Memory B cell (primary cell): Measurements from ENCODE around the gene CAMK1D.

Experiments
- ATAC-seq: fragments of 150-1000 bp; cut with Tn5 transposase; 2 replicates; pipeline ENCODE4 v1.10.0; 2021; ENCODE audit warnings: low read depth, mild to moderate bottlenecking, moderate library complexity
- DNase-seq, 2 donors: peaks; one replicate each; pipeline ENCODE4 v3.0.0; 2022; ENCODE audit warnings: low spot score in 2 of 2
- H3K27ac Mint-ChIP-seq: one replicate; pipeline ENCODE4 v1.8.0; 2022; ENCODE audit warnings: mild to moderate bottlenecking, moderate library complexity, mixed read lengths
- H3K27me3 Mint-ChIP-seq: one replicate; pipeline ENCODE4 v1.8.0; 2022; ENCODE audit warnings: mixed read lengths
- H3K36me3 Mint-ChIP-seq: one replicate; pipeline ENCODE4 v1.8.0; 2022; ENCODE audit warnings: mild to moderate bottlenecking, mixed read lengths
- H3K4me1 Mint-ChIP-seq: one replicate; pipeline ENCODE4 v1.8.0; 2022; ENCODE audit warnings: mixed read lengths
- H3K4me3 Mint-ChIP-seq: one replicate; pipeline ENCODE4 v1.8.0; 2022; ENCODE audit warnings: mild to moderate bottlenecking, moderate library complexity, mixed read lengths
- H3K9me3 Mint-ChIP-seq: one replicate; pipeline ENCODE4 v1.8.0; 2022; ENCODE audit warnings: mixed read lengths

Gene CAMK1D

DNA sequence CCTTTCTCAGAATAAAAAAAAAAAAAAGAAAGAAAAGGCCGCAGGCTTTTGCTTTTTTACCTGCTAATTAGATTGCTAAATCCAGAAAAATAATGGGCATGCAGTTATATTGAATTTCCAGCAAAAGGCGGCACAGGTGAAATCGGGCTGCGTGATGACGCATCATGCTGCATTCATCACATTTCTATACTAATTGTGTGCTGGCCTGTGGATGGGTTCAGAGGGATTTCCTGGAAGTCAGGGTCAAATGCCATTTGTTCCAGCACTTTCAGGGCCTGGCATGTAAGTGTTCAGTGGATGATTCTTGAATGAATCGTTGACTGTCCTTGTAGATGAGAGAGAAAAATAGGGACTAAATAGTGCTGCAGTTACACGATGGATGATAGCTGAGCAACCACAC is 292.7 kb downstream of the CAMK1D start:
- DNase-seq (no peak), ATAC-seq (no peak)
- peak overlapping the region; percentile 63 for H3K27ac Mint-ChIP-seq
- no peaks in the 10 kb centered on the region for H3K27me3 Mint-ChIP-seq
- no peak overlapping the region for H3K4me3 Mint-ChIP-seq
- peaks cover 5% of the 10 kb centered on the region for H3K36me3 Mint-ChIP-seq
- H3K4me1 Mint-ChIP-seq = peaks cover 26% of the 10 kb centered on the region
- no peaks in the 10 kb centered on the region for H3K9me3 Mint-ChIP-seq

DNA sequence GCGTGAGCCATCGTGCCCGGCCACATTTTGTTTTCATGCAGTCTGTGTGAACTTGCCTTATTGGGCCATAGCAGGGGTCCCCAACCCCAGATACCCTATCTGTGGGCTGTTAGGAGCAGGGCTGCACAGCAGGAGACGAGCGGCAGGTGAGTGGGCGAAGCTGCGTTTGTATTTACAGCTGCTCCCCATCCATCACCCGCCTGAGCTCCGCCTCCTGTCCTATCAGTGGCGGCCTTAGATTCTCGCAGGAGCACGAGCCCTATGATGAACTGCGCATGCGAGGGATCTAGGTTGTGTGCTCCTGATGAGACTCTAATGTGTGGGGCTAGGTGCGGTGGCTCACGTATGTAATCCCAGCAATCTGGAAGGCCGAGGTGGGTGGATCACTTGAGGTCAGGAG is 293.9 kb downstream of the CAMK1D start:
- H3K27me3 Mint-ChIP-seq = no peaks in the 10 kb centered on the region
- peaks cover 8% of the 10 kb centered on the region for H3K36me3 Mint-ChIP-seq
- no peak overlapping the region for H3K4me3 Mint-ChIP-seq
- ATAC-seq (no peak), DNase-seq (no peak)
- no peak overlapping the region for H3K27ac Mint-ChIP-seq
- H3K4me1 Mint-ChIP-seq = peaks cover 25% of the 10 kb centered on the region
- H3K9me3 Mint-ChIP-seq = no peaks in the 10 kb centered on the region

DNA sequence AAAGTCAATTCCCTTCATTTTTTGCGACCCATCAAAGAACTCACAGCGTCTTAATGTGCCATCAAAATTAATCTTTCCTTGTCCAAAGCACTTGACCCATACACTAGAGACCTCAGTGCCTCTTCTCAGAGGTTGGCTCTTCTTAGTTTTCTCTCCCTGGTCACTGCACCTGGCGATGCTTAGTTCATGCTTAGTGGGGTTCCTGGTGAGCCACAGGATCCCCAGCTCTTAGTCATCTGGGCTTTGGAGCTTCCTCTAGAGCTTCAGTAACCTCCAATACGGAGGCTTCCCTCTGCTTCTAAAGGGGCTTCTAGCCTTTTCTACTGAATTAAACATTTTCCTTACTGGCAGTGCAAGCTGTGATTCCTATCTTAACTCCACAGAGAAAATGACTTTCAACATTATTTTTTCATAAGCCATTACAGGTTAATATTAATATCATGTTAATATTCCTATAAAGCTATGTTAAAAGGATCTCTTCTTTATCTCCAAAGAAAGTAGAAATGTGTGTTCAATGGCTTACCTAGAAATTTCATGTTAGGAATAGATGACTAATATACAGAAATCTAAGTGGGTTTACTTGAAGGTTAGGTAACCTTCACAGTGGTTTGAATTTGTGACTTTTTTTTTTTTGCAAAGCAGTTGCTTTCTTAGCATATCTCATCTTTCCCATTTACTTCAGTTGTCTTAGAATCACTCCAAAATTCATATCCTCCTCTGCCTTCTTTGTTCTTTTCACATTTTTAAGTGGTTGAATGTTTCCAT is 295.2 kb downstream of the CAMK1D start:
- H3K27me3 Mint-ChIP-seq = no peaks in the 10 kb centered on the region
- DNase-seq = no peak

DNA sequence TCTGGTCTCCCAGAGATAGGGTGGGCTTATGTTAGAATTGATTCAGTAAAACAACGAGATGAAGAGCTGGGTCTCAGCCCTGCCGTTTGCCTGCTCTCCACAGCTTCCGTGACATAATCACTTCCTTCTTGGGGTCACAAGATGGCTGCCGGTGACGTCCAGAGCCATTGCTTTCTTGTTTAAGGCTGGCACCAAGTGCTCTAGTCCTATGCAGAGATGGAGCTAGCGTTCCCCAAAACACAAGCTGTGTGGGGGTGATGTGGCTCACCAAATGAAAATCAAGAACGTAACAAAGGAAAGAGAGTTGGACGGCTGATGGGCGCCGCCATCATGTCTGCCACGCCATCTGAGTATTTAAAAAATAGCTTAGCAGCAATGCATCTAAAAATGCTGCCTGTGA is 296.1 kb downstream of the CAMK1D start:
- H3K27ac Mint-ChIP-seq = no peak overlapping the region
- DNase-seq (no peak), ATAC-seq (no peak)
- no peaks in the 10 kb centered on the region for H3K9me3 Mint-ChIP-seq
- no peak overlapping the region for H3K4me3 Mint-ChIP-seq
- H3K36me3 Mint-ChIP-seq = peaks cover 18% of the 10 kb centered on the region
- H3K27me3 Mint-ChIP-seq = no peaks in the 10 kb centered on the region
- H3K4me1 Mint-ChIP-seq = peaks cover 20% of the 10 kb centered on the region

More for the DNA sequence above, 295.2 kb downstream of the CAMK1D start:
- H3K27ac Mint-ChIP-seq = peak overlapping the region; percentile 69
- H3K4me3 Mint-ChIP-seq = no peak overlapping the region
- H3K4me1 Mint-ChIP-seq = peaks cover 23% of the 10 kb centered on the region
- ATAC-seq = no peak
- peaks cover 11% of the 10 kb centered on the region for H3K36me3 Mint-ChIP-seq
- H3K9me3 Mint-ChIP-seq = no peaks in the 10 kb centered on the region

DNA sequence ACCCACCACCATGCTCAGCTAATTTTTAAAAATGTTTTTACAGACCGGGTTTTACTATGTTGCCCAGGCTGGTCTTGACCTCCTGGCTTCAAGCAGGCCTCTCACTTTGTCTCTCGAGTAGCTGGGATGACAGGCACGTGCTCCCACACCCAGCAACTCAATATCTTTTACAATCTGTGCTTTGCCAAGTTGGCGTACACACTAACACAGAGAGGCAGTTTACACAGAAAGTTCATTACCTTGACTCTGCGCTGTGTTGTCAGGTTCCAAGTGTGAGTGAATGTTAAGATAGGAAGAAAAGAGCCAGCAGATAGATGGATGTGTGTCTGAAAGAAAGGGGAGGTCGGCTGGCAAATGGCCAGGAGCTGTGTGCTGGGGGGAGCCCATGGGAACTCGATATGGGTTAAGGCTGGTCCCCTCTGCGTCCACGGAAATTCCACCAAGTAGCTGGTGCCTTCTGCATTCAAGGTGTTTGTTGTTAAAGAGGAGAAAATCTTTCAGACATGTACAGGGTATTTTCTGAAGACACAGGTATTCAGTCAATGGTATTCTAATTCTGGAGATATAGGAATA is 299.8 kb downstream of the CAMK1D start:
- Mint-ChIP-seq H3K36me3 (peaks cover 29% of the 10 kb centered on the region), H3K4me1 (peaks cover 12% of the 10 kb centered on the region), H3K27me3 (no peaks in the 10 kb centered on the region), H3K9me3 (peaks cover 4% of the 10 kb centered on the region), H3K27ac (no peak overlapping the region), H3K4me3 (no peak overlapping the region)
- no peak for ATAC-seq
- no peak for DNase-seq

DNA sequence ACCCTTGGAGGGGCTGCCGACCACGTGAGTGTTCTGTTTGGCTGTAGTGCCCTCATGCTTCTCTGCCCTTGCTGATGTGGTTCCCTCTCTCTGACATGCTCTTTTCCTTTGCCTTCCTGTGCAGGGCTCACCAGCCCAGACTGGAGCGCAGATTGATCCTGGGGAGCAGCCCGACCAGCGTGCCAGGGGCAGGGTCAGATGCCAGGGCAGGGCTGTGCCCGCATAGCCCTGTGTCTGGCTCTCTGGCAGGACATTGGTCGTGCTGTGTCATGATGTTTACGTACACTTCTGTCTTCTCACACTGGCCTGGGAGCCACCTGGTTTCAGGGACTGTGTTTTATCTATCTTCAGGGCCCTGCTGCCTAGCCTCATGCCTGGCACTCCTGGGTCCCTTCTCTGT is 300.8 kb downstream of the CAMK1D start:
- H3K4me3 Mint-ChIP-seq = no peak overlapping the region
- H3K27me3 Mint-ChIP-seq = no peaks in the 10 kb centered on the region
- H3K9me3 Mint-ChIP-seq = peaks cover 4% of the 10 kb centered on the region
- peak overlapping the region; percentile 54 for H3K27ac Mint-ChIP-seq
- H3K36me3 Mint-ChIP-seq = peaks cover 29% of the 10 kb centered on the region
- no peak for ATAC-seq
- DNase-seq = no peak
- peaks cover 9% of the 10 kb centered on the region for H3K4me1 Mint-ChIP-seq

DNA sequence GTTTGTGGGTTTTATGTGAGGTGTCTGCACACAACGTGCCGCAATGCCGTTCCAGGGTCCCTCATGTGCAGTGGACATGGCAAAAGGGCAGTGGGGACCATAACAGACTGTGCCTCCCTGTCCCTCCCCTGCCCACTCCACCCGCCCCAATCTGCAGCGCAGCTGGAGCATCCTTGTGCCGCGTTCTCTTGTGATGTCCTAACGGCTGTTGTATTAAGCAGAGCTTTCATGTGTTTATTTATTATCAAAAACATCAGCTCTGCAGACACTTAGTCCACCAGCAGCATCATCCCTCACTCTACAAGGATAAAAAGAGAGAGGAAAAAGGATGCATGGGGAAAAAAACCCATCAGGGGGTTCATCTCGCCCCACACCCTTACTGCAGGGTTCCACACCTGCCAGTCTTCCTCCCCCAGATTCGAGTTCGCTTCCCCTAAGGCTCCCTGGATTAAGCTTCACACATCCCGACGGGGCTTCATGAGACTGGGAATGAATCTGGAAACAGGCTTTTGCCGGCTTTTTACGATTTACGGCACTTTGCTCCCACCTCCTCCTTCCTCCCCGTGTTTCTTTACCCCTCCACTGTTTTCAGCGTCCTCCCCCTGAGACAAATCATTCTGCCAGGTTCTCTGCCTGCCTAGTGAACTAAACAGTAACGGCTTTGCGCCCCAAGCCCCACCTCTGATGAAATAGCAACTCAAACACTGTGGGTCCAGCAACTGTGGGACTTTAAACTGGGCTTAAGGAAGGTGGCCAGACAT is 301.4 kb downstream of the CAMK1D start:
- H3K4me3 Mint-ChIP-seq = no peak overlapping the region
- peaks cover 12% of the 10 kb centered on the region for H3K4me1 Mint-ChIP-seq
- no peak overlapping the region for H3K27ac Mint-ChIP-seq
- no peaks in the 10 kb centered on the region for H3K27me3 Mint-ChIP-seq
- ATAC-seq = no peak
- H3K9me3 Mint-ChIP-seq = peaks cover 4% of the 10 kb centered on the region
- DNase-seq = no peak
- peaks cover 29% of the 10 kb centered on the region for H3K36me3 Mint-ChIP-seq

DNA sequence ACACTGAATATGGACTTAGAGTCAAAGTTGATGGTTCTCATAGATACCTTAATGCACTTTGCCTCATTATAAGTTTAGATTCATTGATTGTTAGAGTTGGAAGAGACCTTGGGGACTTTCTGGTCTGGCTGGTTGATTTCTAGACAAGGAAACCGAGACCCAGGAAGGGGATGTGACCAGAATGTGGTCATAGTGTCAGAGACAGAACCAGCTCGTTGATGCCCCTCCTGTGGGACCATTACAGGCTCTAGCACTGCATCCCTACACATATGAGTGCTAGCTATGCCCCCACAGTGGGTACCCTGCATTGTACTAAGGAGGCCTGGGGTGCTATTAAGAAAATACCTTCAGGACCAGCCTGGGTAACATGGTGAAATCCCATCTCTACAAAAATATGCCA is 306.6 kb downstream of the CAMK1D start:
- peak; percentile 21 for ATAC-seq
- Mint-ChIP-seq H3K36me3 (peaks cover 20% of the 10 kb centered on the region), H3K27me3 (no peaks in the 10 kb centered on the region), H3K27ac (no peak overlapping the region), H3K4me3 (no peak overlapping the region), H3K4me1 (peaks cover 17% of the 10 kb centered on the region), H3K9me3 (peaks cover 4% of the 10 kb centered on the region)
- no peak for DNase-seq

DNA sequence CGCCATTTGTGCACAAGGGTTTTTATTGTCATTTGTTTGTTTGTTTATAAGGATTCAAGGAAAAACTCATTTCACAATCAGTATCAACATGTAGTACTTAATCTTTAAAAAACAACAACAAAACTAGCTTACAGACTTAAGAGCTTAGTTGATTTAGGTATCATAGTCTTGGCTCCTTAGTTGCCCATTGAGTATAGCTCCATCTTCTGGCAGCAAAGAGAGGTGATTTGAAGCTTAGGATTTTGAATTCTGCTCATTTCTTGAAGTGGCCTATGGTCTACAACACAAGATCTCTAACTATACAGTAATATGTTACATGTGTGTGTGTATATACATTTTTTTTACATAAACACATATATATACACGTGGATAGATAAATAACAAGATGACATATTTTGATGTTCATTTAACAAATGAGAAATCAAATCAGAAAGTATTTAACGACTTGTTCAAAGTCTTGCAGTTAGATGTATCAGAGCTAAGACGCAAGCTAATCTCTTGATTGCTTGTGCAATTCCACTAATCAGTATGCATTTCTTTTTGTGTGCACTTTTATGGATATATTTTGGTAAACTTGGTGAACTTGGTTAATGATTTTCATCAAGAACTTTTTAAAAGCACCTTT is 307.3 kb downstream of the CAMK1D start:
- H3K27ac Mint-ChIP-seq = no peak overlapping the region
- no peak overlapping the region for H3K4me3 Mint-ChIP-seq
- peaks cover 4% of the 10 kb centered on the region for H3K9me3 Mint-ChIP-seq
- peak; percentile 80 for ATAC-seq
- no peaks in the 10 kb centered on the region for H3K27me3 Mint-ChIP-seq
- peaks cover 19% of the 10 kb centered on the region for H3K36me3 Mint-ChIP-seq
- peak in 1 of 2 donors; percentile 32 for DNase-seq
- peaks cover 17% of the 10 kb centered on the region for H3K4me1 Mint-ChIP-seq

DNA sequence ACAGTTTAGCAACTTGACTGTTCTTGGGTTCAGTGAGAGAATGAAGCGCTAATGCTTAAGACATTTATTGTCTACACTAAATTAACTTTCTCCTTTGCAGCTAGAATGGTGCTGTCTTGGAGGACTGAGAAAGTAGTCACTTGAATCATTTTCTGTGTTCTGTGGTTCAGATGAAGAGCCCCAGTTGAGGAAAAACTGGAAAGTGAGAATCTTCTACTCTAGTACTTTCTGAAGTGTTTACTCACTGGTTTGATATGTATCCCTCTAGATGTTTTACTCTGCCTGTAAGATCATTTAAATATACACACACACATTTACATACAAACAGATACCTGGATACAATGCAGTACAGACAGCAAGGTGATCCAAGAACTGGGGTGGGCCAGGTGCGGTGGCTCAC is 308.1 kb downstream of the CAMK1D start:
- Mint-ChIP-seq H3K36me3 (peaks cover 19% of the 10 kb centered on the region), H3K4me3 (no peak overlapping the region), H3K9me3 (peaks cover 4% of the 10 kb centered on the region), H3K4me1 (peaks cover 17% of the 10 kb centered on the region), H3K27me3 (no peaks in the 10 kb centered on the region), H3K27ac (no peak overlapping the region)
- ATAC-seq (no peak), DNase-seq (no peak)

DNA sequence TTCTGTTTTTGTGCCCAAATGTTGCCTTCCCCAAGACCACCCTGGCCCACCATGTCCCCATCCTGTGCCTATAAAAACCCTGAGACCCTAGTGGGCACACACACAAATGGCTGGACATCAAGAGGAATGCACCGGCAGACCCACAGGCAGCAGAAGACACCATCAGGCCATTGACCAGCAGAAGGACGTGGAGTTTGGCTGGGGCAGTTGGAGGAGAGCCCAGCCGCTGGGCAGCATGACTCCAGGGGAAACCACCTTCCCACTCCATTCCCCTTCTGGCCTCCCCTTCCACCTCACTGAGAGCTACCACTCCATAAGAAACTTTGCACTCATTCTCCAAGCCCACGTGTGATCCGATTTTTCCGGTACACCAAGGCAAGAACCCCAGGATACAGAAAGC is 309.2 kb downstream of the CAMK1D start:
- ATAC-seq (no peak), DNase-seq (no peak)
- no peaks in the 10 kb centered on the region for H3K27me3 Mint-ChIP-seq
- peaks cover 13% of the 10 kb centered on the region for H3K36me3 Mint-ChIP-seq
- peaks cover 4% of the 10 kb centered on the region for H3K9me3 Mint-ChIP-seq
- H3K4me3 Mint-ChIP-seq = no peak overlapping the region
- no peak overlapping the region for H3K27ac Mint-ChIP-seq
- peaks cover 22% of the 10 kb centered on the region for H3K4me1 Mint-ChIP-seq

DNA sequence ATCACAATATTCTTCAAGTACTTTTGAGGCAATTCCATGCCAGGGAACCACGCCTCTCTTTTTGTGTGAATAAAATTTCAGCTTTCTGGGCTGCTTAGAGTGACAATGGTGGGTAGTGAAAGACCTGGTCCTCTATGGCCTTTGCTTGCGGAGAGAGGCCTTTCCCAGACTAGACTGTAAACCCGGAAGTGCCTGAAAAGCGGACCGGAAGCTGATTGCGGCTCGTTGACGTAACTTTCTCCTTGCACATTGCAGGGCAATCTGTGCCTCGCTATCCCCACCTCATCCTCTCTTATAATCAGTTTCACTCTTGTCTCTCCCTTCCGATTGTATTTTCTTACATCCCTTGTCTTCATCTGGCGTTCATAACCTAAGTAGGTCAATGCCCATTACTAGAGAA is 310.4 kb downstream of the CAMK1D start:
- Mint-ChIP-seq H3K4me3 (no peak overlapping the region), H3K27me3 (no peaks in the 10 kb centered on the region), H3K36me3 (peaks cover 9% of the 10 kb centered on the region), H3K9me3 (no peaks in the 10 kb centered on the region), H3K4me1 (peaks cover 22% of the 10 kb centered on the region), H3K27ac (no peak overlapping the region)
- DNase-seq (no peak), ATAC-seq (no peak)

DNA sequence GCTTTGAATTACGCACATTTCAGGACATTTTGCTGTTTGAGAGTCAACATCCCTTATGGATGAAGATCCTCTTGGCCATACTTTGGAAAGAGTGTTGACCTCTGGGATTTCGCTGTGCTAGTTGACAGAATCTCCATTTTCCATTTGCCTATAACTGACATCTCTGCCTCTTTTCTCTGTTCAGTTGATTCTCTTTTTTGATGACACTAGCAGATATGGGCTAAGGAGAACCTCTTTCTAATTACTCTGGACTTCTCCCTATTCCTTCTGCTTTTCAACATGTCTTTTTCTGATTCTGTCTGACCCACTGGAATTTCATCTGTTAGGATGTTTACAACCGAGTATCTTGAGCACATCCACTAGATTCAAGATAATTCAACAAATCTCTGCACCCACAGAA is 311.5 kb downstream of the CAMK1D start:
- no peaks in the 10 kb centered on the region for H3K27me3 Mint-ChIP-seq
- no peak overlapping the region for H3K4me3 Mint-ChIP-seq
- DNase-seq = no peak
- H3K4me1 Mint-ChIP-seq = peaks cover 16% of the 10 kb centered on the region
- H3K36me3 Mint-ChIP-seq = peaks cover 9% of the 10 kb centered on the region
- peak overlapping the region; percentile 32 for H3K27ac Mint-ChIP-seq
- no peak for ATAC-seq
- no peaks in the 10 kb centered on the region for H3K9me3 Mint-ChIP-seq

DNA sequence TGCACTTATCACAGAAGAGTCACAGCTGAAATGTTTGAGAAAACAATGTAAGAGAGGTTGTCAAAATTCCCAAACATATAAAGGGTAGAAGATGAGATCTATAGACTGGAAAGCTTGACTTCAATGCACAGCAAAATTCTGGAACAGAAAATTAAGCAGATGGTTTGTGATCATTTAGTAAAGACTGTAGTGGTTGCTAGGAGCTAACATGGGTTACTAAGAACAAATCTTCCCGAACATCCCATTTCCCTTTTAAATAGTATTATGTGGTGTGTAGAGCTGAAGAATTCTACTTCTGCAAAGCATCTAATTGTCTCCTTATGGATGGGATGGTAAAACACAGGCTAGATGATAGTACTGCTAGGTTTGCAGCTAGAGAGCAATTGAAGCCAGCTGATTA is 312.3 kb downstream of the CAMK1D start:
- Mint-ChIP-seq H3K4me1 (peaks cover 16% of the 10 kb centered on the region), H3K27me3 (no peaks in the 10 kb centered on the region), H3K36me3 (peaks cover 13% of the 10 kb centered on the region), H3K4me3 (no peak overlapping the region), H3K9me3 (no peaks in the 10 kb centered on the region), H3K27ac (peak overlapping the region; percentile 80)
- ATAC-seq (no peak), DNase-seq (no peak)
